Hindlimb muscle (tissue), 1 donor: ENCODE data around the gene ABCA4. TPM values are rescaled to one million over a fixed set of nuclear protein-coding genes. Genes with fewer than 3 reads are reported as not detected.
A peak's percentile ranks its signal among the peaks of the same experiment; 100 is the strongest.

Source experiments
- DNase-seq: peaks from one replicate; pipeline ENCODE4 v3.0.0-alpha.2; 2013
- polyA plus RNA-seq: library from polyadenylated mRNA; unstranded; fragments of 120-200 nt; gene quantifications from one replicate; pipeline ENCODE4 v1.2.1, GENCODE V29; 2013; ENCODE audit not compliant: insufficient read length

Gene ABCA4
- polyA plus RNA-seq, 1 donor = 0.71 TPM

- no peak for DNase-seq
Observed at GRCh38 chr1:94026619-94027380, 94.1 kb downstream of the ABCA4 start.

DNA sequence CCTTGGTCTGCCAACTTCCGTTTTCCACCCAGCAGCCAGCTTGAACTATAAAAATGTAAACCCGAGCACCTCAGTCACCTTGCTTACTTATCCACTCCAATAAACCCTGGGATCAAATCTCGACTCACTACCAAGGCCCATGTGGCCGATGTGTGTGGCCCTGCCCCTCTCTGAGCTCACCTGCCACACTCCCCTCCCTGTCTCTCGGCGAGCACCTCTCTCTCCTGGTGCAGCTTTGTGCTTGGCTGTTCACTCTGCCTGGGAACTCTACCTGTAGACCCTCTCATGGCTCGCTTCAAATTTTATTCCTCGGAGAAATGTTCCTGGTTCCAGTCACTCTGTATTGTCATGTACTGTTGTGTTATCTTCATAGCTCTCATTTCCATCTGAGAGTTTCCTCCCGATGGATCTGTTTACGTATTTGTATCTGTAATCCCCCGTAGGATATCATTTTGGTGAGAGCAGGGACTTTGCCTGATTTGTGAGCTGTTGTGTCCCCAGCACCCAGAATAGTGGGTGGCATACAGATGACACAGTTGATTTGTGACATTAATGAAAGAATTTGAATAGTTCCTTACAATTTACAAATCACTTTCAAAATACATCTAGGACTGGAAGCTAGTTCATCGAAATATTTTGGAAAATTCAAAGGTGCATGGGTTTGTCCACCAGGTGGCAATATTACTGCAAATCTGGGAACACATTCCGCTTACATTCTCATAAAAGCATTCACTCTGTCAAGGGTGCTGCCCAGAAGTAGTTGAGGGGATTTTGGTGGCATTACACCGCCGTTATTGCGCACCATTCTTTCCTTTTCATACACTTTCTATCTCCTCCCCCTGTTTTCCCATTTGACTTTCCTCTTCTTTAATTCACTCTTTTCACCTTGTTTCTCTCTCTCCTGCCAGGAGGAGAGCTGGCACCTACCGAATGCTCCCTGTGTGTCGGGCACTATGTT, 95.3 kb downstream of the ABCA4 start:
- peak; percentile 62 for DNase-seq

DNA sequence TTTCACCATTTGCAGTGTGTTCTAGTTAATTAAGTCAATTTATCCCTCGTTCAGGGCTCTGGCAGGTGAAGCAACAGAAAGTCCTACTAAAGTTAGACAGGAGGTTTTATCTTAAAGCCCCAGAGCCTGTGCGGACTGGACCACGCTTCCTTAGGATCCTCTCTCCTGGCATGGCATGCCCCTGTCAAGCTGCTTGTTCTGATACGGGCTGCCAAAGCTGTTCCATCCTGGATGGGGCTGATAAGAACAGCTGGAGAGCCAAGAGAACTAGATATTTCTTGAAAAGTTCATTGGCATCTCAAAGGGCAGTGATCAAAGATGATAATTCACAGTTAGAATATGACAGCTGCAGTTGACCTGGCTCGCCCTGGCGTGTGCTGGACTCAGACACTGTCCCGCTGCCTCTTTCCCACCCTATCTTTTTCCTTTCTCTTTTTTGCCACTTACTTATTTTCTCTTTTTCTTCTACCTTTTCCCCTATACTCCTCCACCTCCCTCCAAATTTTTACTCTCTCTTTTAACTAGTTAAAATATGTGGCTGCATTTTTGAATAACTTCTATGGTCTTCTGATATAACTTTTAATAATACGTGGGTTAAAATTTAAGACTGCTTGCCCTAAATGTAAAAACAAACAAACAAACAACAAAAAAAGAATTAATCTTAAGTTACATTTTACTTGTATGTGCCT, 96.7 kb downstream of the ABCA4 start:
- DNase-seq = no peak

DNA sequence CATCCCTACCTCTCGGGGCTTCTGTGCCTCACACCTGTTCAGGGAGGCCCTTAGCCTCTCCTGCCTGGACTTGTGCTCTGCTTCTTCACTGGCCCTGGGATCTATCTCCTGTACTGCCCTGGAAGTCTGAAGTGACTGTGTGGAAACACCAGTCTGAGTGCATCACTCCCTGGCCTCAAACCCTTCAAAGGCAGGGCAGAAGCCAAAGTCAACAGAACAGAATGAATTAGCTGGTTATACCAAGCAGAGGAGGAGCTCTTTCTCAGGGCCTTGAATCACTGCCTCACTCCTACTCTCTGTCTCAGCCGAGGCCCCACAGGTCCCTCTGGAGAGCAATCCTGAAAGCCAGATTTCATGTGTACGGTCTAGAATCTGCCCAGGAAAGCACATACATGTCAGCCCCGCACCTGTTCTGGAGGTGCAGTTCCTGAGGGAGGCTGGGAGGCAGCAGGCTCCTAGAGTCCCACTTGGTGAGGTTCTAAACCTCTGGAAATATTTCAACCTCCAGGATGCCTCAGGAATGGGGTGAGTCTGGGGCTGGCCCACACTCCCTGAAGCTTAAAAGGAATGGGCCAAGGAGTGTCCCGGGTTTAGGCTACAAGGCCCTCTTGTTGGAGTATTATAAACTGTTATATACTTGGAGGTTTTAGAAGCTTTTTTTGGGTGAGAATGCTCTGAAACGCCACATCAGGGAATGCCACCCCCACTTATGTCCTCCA, 98.3 kb downstream of the ABCA4 start:
- DNase-seq = no peak

GRCh38 chr1:94020764-94021579, 100.0 kb downstream of the ABCA4 start:
- DNase-seq = no peak

- DNase-seq = no peak
Observed at GRCh38 chr1:94019327-94019726, 101.6 kb downstream of the ABCA4 start.

- no peak for DNase-seq
Observed at GRCh38 chr1:94017155-94017829, 103.7 kb downstream of the ABCA4 start.

- DNase-seq = no peak
Observed at GRCh38 chr1:94015489-94015817, 105.5 kb downstream of the ABCA4 start.

- DNase-seq = no peak
Observed at GRCh38 chr1:94014635-94015488, 106.1 kb downstream of the ABCA4 start.

- no peak for DNase-seq
Observed at GRCh38 chr1:94014087-94014486, 106.9 kb downstream of the ABCA4 start.

DNA sequence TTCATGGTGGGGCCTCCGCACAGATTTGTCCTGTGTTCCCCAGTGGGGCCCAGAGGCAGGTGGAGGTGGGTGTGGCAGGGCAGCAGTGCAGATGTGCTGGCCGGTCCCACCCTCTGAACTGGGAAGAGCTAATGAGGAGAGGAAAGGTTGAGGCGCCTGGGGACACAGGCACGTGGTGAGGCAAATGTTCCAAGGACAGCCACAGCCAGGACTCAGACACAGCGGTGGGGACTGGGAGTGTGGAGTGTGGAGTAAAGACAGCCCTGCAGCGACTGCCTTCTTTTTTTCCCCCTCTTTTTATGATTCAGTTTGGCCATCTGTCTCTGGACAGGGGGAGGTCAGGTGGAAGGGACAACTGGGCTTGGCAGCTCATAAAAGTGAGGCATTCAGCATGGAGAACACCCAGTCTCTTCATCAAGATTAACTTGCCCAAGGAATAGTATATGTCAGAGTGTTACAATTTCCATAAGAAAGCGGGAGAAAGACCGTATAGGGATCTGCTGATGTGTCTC, 107.5 kb downstream of the ABCA4 start:
- peak; percentile 63 for DNase-seq

DNA sequence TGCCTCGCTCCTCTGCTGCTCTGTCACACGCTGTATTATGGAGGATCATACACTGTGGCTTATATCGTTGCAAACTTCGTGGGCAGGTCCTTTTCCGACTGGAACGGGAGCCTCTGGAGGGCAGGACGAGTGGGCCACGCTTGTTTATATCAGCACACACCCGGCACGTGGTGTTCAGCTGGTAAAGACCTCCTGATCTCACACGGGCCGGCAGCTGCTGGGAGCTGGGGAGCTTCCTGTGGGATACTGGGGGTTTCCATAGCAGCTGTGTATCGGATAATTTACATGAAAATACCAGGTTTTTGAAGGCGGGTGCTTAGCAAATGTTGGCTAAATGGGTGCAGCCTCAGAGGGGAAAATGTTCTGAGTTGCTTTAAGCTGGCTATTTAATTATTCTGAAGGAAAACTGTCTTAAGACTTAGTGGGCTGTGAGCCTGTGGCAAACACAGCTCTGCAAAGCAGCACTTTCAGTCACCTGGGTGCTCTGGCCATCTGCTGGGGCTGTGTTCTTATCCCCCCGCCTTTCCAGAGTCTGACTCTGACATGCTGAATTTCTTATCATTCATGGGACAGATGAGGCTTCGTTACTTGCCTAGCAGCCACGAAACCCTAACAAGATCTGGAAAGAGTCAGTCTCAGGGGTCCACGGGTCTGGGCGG, 108.1 kb downstream of the ABCA4 start:
- DNase-seq = peak; percentile 51

DNA sequence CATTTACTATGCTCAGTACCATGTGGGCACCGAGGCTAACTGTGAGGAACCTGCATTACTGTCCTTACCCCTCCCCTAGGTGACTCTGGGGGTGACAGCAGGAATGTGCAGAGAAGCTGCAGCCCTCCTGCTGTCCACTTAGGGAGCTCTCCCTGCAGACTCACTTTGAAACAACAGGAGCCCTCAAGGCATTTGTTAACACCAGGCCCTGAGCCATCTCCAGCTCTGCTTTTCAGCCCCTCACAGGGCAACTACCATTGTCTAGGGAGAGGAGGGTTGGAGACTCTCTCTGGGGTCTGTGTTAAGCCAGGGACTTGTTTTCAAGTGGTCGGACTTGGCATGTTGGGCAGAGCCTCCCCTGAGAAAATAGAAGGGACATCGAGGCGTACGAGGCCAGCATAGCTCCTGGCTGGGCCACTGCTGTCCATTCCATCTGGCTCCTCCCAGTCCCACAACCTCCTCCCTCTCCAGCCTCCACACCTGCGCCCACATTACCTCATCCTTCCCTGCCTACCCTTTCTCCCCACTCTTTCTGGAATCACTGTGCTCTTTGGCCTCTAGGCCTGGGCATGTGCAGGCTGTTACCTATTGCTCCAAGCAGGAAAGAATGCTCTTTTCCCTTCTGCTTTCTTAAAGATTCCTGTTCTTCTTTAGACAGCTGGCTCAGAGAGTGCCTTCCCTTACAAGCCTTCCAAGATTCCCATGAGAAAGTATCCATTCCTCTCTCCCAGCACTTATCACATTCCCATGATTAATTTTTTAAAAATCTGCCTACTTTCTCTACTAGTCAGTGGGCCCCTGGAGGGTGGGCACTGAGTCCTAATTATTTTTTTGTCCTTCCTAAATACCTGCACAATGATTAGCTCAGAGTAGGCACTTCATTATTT, 109.0 kb downstream of the ABCA4 start:
- no peak for DNase-seq

GRCh38 chr1:94011129-94011528, 109.8 kb downstream of the ABCA4 start:
- no peak for DNase-seq

DNA sequence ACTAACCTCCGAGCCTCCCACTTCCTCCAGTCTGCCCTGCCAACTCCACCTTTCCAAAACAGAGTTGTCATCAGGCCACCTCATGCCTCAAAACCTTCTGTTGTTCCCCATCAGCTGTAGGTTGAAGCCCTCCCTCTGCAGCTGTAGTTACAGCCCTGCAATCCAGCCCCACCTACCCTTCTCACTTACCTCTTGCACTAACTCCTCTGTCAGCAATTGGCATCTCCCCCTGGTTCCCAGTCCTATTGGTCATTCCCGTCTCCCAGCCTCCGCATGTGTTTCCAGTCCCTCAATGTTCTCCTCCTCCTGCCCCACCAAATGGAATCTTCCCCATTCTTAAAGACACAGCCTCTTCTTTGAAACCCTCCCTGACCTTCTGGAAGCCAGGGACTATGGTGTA, 111.6 kb downstream of the ABCA4 start:
- no peak for DNase-seq

DNA sequence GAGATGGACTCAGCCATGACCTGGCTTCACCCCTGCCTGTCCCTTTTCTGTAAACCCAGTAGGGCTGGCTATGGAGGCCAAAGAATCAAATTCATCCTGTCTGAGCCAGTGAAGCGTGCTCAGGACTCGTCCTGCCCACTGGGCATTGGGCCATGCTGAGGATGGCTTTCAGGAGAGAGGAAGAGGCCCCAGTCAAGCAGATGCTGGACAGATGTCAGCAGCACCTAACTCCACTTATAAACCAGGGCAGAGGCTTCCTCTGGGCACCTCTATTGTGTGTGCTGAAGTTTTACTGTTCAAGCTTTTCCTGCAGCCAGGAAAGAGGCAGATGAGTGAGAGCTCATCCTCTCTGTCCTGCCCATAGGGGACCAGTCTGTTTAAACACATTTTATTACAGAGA, 114.3 kb downstream of the ABCA4 start:
- DNase-seq = no peak

- DNase-seq = no peak
Observed at GRCh38 chr1:94004924-94005323, 116.0 kb downstream of the ABCA4 start.
